AG09309 (cell line): ENCODE results near the gene TGM3.

ENCODE experiments used
- DNase-seq: peaks from one replicate; pipeline ENCODE4 v3.0.0-alpha.2; 2010; ENCODE audit warnings: low read depth
- H3K4me3 ChIP-seq: 2 replicates; pipeline ENCODE4 v1.5.1; 2011; ENCODE audit warnings: mild to moderate bottlenecking, low read depth, low read length, moderate library complexity; ENCODE audit not compliant: control insufficient read depth
- TF ChIP-seq, protein P1 (sequence below): IDR thresholded peaks from 2 replicates; pipeline ENCODE4 v1.5.1; 2011; ENCODE audit warnings: mild to moderate bottlenecking, low read depth, low read length, inconsistent platforms; ENCODE audit not compliant: insufficient read depth, control insufficient read depth; ENCODE audit errors: missing control alignments

Gene TGM3

DNA sequence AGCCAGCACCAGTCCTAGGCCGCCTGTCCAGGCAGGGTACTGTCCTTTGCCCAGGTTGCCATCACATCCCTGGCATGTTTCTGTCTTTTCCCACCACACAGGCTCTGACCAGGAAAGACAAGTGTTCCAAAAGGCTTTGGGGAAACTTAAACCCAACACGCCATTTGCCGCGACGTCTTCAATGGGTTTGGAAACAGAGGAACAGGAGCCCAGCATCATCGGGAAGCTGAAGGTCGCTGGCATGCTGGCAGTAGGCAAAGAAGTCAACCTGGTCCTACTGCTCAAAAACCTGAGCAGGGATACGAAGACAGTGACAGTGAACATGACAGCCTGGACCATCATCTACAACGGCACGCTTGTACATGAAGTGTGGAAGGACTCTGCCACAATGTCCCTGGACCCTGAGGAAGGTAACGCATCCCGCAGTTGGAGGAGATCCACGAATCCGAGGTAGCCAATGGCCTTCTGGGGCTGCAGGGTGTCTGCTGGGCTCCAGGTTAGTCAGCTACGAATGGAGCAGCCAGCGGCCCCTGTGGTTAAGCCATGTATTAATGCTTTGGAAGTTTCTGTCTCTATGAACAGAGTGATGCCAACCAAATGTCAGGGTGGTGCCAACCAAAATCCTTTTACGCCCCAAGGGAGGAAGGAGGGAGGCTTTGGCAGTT is 36.2 kb downstream of the TGM3 start:
- TF ChIP-seq, protein P1, sequence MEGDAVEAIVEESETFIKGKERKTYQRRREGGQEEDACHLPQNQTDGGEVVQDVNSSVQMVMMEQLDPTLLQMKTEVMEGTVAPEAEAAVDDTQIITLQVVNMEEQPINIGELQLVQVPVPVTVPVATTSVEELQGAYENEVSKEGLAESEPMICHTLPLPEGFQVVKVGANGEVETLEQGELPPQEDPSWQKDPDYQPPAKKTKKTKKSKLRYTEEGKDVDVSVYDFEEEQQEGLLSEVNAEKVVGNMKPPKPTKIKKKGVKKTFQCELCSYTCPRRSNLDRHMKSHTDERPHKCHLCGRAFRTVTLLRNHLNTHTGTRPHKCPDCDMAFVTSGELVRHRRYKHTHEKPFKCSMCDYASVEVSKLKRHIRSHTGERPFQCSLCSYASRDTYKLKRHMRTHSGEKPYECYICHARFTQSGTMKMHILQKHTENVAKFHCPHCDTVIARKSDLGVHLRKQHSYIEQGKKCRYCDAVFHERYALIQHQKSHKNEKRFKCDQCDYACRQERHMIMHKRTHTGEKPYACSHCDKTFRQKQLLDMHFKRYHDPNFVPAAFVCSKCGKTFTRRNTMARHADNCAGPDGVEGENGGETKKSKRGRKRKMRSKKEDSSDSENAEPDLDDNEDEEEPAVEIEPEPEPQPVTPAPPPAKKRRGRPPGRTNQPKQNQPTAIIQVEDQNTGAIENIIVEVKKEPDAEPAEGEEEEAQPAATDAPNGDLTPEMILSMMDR: no peak
- no peak overlapping the region for H3K4me3 ChIP-seq
- no peak for DNase-seq

DNA sequence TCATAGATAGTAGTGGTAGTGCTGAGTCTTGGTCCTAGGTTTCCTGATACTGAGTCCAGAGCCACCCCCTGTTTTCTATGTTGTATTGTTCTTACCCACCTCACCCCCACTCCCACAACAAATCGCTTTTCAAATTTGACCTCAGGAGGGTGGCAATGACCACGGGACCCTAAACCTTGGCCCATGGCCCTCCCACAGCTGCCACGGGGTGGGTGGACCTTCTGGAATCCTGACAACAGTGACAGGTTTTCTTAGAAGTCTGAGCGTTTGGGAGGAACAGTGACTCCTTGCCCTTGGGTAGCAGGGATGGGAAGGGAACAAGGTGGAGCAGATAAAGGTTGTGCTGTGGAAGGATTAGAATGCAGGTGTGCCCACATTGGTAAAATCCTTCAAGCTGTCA is 36.9 kb downstream of the TGM3 start:
- TF ChIP-seq, protein P1: no peak
- no peak overlapping the region for H3K4me3 ChIP-seq
- DNase-seq: no peak

DNA sequence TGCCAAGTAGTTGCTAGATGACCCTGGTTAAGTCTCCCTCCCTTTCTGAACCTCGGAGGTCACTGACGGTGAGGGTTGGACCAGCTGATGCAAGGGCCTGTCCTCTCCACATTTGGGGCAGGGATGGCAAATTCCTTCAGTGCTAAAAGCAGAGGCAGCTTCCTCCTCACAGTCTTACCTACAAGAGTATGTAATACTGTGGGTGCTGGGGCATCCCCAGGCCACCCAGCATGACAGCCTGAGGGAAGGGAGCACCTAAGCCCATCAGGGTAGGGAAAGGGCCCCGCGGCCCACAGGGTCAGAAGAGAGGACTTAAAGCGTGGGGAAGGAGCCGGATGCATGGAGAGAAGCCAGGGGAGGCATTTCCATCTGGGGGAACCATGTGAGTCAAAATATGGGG is 38.0 kb downstream of the TGM3 start:
- DNase-seq: no peak
- TF ChIP-seq, protein P1: no peak
- no peak overlapping the region for H3K4me3 ChIP-seq

DNA sequence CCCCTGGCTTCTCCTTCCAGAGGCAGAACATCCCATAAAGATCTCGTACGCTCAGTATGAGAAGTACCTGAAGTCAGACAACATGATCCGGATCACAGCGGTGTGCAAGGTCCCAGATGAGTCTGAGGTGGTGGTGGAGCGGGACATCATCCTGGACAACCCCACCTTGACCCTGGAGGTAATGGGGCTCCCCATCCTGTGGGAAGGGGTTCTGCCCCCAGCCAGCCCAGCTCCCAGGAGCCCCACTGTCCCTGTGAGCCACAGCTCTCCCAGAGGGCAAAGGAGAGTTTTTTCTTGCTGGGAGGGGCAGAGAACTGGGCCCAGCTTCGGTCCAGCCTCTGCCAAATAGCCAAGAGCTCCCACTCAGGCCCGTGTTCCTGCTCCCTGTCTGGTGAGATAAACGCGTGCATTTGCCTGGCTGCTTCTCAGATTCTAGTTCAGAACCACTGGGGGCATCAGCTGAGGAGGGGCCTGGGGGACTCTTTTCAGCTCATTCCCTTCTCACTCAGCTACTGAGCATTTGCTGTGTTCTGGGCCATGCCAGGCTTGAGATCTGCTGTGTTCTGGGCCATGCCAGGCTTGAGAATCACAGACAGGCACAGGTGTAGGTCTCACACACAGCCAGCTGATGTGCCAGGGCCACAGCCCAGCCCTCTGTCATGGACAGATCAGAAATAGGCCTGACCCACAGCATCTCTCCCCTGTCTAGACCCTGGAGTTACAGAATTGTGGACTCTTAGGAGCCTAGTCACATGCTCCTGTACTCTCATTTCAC is 39.5 kb downstream of the TGM3 start:
- TF ChIP-seq, protein P1: no peak
- H3K4me3 ChIP-seq: no peak overlapping the region
- DNase-seq: no peak

DNA sequence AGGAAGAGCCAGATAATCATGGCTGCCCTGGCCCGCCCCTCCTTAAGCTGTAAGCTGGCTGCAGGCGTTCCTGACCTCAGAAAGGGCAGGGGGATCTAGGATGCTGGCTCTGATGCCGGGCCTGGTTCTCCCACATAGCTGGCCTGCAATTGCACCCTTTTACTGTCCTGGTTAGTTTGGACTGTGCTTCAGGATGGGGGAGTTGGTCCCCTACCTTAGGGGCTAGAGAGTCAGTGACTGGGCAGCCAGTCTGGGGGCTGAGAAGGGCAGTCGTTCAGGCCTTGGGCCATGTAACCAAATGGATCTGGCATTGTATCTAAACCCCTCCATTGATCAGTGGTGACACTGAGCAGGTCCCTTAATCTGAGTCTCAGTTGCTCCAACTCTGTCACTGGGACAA is 40.7 kb downstream of the TGM3 start:
- no peak for DNase-seq
- no peak overlapping the region for H3K4me3 ChIP-seq
- TF ChIP-seq, protein P1: no peak

DNA sequence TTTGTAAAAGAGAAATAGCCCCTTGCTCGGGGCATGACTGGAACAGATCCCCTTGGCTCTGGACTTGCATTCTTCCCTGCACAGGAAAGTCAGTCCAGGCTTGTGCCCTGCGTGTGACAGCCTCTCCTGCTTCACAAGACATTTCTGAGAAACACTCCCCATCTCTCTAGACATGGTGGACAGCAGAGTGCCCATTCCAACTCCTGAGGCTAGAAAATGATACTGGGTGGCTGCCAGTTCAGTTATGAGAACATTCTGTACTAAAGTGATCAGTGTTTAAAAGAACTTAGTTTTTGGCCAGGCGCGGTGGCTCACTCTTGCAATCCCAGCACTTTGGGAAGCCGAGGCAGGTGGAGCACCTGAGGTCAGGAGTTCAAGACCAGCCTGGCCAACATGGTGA is 41.3 kb downstream of the TGM3 start:
- H3K4me3 ChIP-seq: no peak overlapping the region
- DNase-seq: no peak
- TF ChIP-seq, protein P1: no peak
